Measurements from ENCODE around the gene KLHDC4.

- no peak for TF ChIP-seq CTCF (IDR thresholded peaks at IDR 0.05)
- no peak for TF ChIP-seq POLR2A (IDR thresholded peaks at IDR 0.05)
These were observed 34.7 kb upstream of the KLHDC4 start for GRCh38 chr16:87800497-87800896.
